ENCODE data around the gene DCST2.

Gene DCST2

DNA sequence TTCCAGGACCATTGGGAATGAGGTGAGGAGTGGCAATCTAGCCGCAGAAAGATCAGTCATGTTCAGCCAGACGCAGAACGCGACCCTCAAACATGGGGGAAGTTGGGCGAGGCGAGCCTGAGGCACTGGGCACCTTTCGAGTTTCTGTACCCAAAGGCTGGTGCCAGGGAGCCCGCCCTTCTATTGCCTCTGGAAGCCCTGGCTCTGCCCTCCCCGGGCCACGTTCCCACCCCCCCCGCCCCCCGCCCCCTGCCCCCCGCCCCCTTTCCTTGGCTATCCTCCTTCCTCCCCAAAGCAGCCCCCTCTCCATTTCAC is 33.2 kb downstream of the DCST2 start:
- Histone ChIP-seq H3K9ac (ENCODE audit: low read depth, low read length) (no peak overlapping the region), H3K79me2 (ENCODE audit: insufficient read depth, low read length) (no peaks in the 10 kb centered on the region), H3K36me3 (ENCODE audit: insufficient read depth, low read length) (no peaks in the 10 kb centered on the region), H3K9me3 (ENCODE audit: insufficient read depth, low read length, severe bottlenecking) (no peaks in the 10 kb centered on the region), H3K4me2 (ENCODE audit: insufficient read depth, low read length) (no peak overlapping the region; the same call in 1 of the 2 replicates), H3K4me3 (ENCODE audit: low read depth in 1 of 2, low read length in 2 of 2) (no peak overlapping the region), H3K27me3 (ENCODE audit: insufficient read depth, low read length, poor library complexity) (peaks cover 55% of the 10 kb centered on the region), H3K27ac (ENCODE audit: low read length) (no peak overlapping the region), H2AFZ (ENCODE audit: low read depth, low read length) (no peak overlapping the region), H4K20me1 (ENCODE audit: insufficient read depth, low read length) (peaks cover 68% of the 10 kb centered on the region), H3K4me1 (ENCODE audit: insufficient read depth, low read length) (peaks cover 37% of the 10 kb centered on the region)
- ATAC-seq (ENCODE audit: insufficient read depth, low read depth): no peak
- TF ChIP-seq, protein P1, sequence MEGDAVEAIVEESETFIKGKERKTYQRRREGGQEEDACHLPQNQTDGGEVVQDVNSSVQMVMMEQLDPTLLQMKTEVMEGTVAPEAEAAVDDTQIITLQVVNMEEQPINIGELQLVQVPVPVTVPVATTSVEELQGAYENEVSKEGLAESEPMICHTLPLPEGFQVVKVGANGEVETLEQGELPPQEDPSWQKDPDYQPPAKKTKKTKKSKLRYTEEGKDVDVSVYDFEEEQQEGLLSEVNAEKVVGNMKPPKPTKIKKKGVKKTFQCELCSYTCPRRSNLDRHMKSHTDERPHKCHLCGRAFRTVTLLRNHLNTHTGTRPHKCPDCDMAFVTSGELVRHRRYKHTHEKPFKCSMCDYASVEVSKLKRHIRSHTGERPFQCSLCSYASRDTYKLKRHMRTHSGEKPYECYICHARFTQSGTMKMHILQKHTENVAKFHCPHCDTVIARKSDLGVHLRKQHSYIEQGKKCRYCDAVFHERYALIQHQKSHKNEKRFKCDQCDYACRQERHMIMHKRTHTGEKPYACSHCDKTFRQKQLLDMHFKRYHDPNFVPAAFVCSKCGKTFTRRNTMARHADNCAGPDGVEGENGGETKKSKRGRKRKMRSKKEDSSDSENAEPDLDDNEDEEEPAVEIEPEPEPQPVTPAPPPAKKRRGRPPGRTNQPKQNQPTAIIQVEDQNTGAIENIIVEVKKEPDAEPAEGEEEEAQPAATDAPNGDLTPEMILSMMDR (IDR thresholded peaks at IDR 0.05; ENCODE audit: borderline replicate concordance, extremely low read depth, low read length, poor library complexity, severe bottlenecking): no peak
- no peak for TF ChIP-seq EZH2 (IDR thresholded peaks at IDR 0.05; ENCODE audit: borderline replicate concordance, low read depth, low read length, severe bottlenecking)
- DNase-seq: no peak

DNA sequence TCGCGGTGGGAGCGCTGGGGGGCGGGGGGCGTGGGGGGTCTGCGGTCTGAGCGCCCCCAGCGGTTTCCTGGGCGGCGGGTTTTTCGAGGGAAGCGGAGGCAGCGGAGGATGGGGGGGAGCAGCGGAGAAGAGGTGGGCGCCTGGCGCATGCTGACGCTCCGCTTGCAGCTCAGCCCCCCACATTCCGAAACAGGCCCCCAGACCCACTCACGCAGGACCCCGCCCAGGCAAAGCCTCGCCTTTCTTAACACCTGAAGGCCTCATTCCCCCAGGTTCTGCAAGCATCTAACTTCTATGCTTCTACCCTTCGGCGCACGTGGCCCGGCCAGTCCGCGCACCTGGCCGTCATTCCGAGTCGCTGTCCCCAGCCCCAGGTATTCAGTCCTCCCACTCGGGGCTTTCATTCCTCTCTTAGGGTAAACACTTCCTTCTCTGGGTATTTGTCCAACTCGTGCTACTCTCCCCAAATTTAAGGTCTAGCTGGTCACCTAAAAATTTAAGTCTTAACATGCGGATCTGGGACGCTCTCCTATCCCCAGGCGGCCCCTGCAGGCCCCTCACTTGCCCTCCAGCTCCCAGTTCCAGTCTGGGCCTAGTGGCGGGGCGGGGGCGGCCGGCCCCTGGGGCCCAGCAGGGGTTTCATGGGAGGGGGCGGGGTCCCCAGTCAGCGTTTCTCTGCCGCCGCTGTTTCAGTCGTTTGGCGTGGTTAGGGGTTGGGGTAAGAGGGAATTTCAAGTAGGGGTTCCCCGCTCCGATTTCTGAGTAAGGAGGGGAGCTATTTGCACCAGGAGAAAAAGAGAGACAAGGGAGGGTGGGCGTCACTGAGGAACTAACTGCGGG is 33.8 kb downstream of the DCST2 start:
- ATAC-seq (ENCODE audit: insufficient read depth, low read depth) (no peak), DNase-seq (no peak)
- Histone ChIP-seq H3K9me3 (ENCODE audit: insufficient read depth, low read length, severe bottlenecking) (no peaks in the 10 kb centered on the region), H3K27ac (ENCODE audit: low read length) (no peak overlapping the region), H3K27me3 (ENCODE audit: insufficient read depth, low read length, poor library complexity) (peaks cover 55% of the 10 kb centered on the region), H4K20me1 (ENCODE audit: insufficient read depth, low read length) (peaks cover 65% of the 10 kb centered on the region), H3K4me2 (ENCODE audit: insufficient read depth, low read length) (0 out of 2 replicates have a peak overlapping the region, but pooled peaks have one; percentile 11), H3K4me1 (ENCODE audit: insufficient read depth, low read length) (peaks cover 37% of the 10 kb centered on the region), H3K79me2 (ENCODE audit: insufficient read depth, low read length) (no peaks in the 10 kb centered on the region), H2AFZ (ENCODE audit: low read depth, low read length) (no peak overlapping the region), H3K4me3 (ENCODE audit: low read depth in 1 of 2, low read length in 2 of 2) (no peak overlapping the region), H3K36me3 (ENCODE audit: insufficient read depth, low read length) (no peaks in the 10 kb centered on the region), H3K9ac (ENCODE audit: low read depth, low read length) (no peak overlapping the region)
- no peak for TF ChIP-seq EZH2 (IDR thresholded peaks at IDR 0.05; ENCODE audit: borderline replicate concordance, low read depth, low read length, severe bottlenecking)
- TF ChIP-seq, protein P1 (IDR thresholded peaks at IDR 0.05; ENCODE audit: borderline replicate concordance, extremely low read depth, low read length, poor library complexity, severe bottlenecking): no peak

DNA sequence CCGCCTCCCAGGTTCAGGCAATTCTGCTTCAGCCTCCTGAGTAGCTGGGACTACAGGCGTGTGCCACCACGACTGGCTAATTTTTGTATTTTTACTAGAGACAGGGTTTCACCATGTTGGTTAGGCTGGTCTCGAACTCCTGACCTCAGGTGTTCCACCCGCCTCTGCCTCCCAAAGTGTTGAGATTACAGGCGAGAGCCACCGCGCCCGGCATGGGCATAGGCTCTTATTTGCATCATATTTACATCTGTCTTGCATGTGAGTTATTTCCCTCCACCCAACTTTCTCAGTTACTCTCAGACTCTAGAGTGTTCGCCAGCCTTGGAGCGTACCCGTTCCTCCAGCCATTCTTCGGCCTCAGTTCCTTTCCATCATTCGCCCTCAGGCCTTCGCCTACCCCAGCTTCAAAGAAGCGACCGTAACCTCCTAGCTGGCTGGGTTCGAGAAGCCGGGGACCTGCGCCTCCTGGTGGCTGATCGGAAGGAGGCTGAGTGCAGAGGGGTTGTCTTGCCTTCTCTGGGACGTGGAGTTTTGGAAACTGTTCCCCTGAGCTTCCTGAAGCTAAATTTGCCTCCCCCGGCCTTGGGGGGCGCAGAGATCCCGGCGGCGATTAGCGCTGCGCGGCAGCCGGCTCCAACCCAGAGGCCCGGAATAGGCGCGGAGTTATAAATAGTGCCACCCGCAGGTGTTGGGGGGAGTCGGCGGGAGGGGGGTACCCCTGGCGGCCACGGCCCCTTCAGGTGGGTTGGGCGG is 34.6 kb downstream of the DCST2 start:
- H3K27me3 ChIP-seq (ENCODE audit: insufficient read depth, low read length, poor library complexity): peaks cover 55% of the 10 kb centered on the region
- H3K27ac ChIP-seq (ENCODE audit: low read length): no peak overlapping the region
- H3K79me2 ChIP-seq (ENCODE audit: insufficient read depth, low read length): no peaks in the 10 kb centered on the region
- ATAC-seq (ENCODE audit: insufficient read depth, low read depth) (peak; percentile 84), DNase-seq (peak; percentile 92)
- peaks cover 37% of the 10 kb centered on the region for H3K4me1 ChIP-seq (ENCODE audit: insufficient read depth, low read length)
- TF ChIP-seq, protein P1 (IDR thresholded peaks at IDR 0.05; ENCODE audit: borderline replicate concordance, extremely low read depth, low read length, poor library complexity, severe bottlenecking): peak; percentile 96
- TF ChIP-seq EZH2 (IDR thresholded peaks at IDR 0.05; ENCODE audit: borderline replicate concordance, low read depth, low read length, severe bottlenecking): no peak
- H4K20me1 ChIP-seq (ENCODE audit: insufficient read depth, low read length): peaks cover 67% of the 10 kb centered on the region
- H3K9me3 ChIP-seq (ENCODE audit: insufficient read depth, low read length, severe bottlenecking): no peaks in the 10 kb centered on the region
- no peaks in the 10 kb centered on the region for H3K36me3 ChIP-seq (ENCODE audit: insufficient read depth, low read length)
- H3K4me2 ChIP-seq (ENCODE audit: insufficient read depth, low read length): peak overlapping the region; percentile 51
- no peak overlapping the region for H3K9ac ChIP-seq (ENCODE audit: low read depth, low read length)
- no peak overlapping the region for H2AFZ ChIP-seq (ENCODE audit: low read depth, low read length)
- H3K4me3 ChIP-seq (ENCODE audit: low read depth in 1 of 2, low read length in 2 of 2): 0 out of 4 replicates have a peak overlapping the region, but pooled peaks of 1 of the 2 experiments have one; percentile 15
